HepG2 (cell line): ENCODE measurements around the gene VILL. TPM values are rescaled to one million over a fixed set of nuclear protein-coding genes. Genes with fewer than 3 reads are reported as not detected.

Experiments
- AKAP8 ChIP-seq: sonication (generic); formaldehyde crosslinking; IDR thresholded peaks from 2 replicates; pipeline ENCODE4 v1.5.1; 2020; ENCODE audit warnings: mild to moderate bottlenecking, missing genetic modification reagents
- MIXL1 ChIP-seq: IDR thresholded peaks from 2 replicates; pipeline ENCODE4 v1.6.1; 2016
- ZNF318 ChIP-seq: sonication (generic); formaldehyde crosslinking; IDR thresholded peaks from 2 replicates; pipeline ENCODE4 v1.4.0; 2020; ENCODE audit warnings: mild to moderate bottlenecking, missing genetic modification reagents
- ZNF558 ChIP-seq: sonication (generic); formaldehyde crosslinking; IDR thresholded peaks from 2 replicates; pipeline ENCODE4 v1.9.0; 2022; ENCODE audit warnings: mild to moderate bottlenecking, missing genetic modification reagents, borderline replicate concordance
- polyA plus RNA-seq, 8 experiments: library from polyadenylated mRNA; depleted of rRNA in 3 of 8; stranded (reverse) in 7 of 8; unstranded in 1 of 8; fragments of >200 nt; fragmentation: Illumina TruSeq in 4 of 8; extraction: Trizol in 4 of 8; gene quantifications; 2 replicates each; pipeline versions ENCODE4 v1.2.1 to v1.2.3, GENCODE V29; 2011 to 2016; ENCODE audit warnings: low read depth in 4 of 8, missing spikeins in 1 of 8, mixed read lengths in 1 of 8; ENCODE audit not compliant: insufficient read depth in 1 of 8
- total RNA-seq, 5 experiments: library from RNA; depleted of rRNA; stranded (reverse); fragments of >200 nt; fragmentation: Illumina TruSeq; extraction: Trizol; gene quantifications; 2 replicates each; pipeline ENCODE4 v1.2.3, GENCODE V29; 2016; ENCODE audit warnings: low read depth in 1 of 5

The VILL gene
- total and polyA plus RNA-seq, 2 of the 13 experiments (the other 11 are each of a cell fraction or from before 2014, with no cell fraction given) = 3.2 to 5.3 TPM

GRCh38 chr3:37991823-37992222 is 1.2 kb downstream of the VILL start (continued):
- TF ChIP-seq ZNF318 (CRISPR knock-in tag) (no peak), MIXL1 (CRISPR knock-in tag) (no peak), AKAP8 (CRISPR knock-in tag) (no peak), ZNF558 (CRISPR knock-in tag) (no peak)
